Endodermal cell (in vitro differentiated cells): Measurements from ENCODE around the gene HAUS8. TPM values are rescaled to one million over a fixed set of nuclear protein-coding genes. Genes with fewer than 3 reads are reported as not detected.
A peak's percentile ranks its signal among the peaks of the same experiment; 100 is the strongest.

ENCODE experiments used
- DNase-seq: peaks from one replicate; pipeline ENCODE4 v3.0.0-alpha.2; 2017
- H3K27ac ChIP-seq: 2 replicates; pipeline ENCODE4 v1.5.1; 2013; ENCODE audit warnings: mild to moderate bottlenecking, low read depth, low read length, moderate library complexity
- H3K27me3 ChIP-seq: 2 replicates; pipeline ENCODE4 v1.6.1; 2013; ENCODE audit warnings: mild to moderate bottlenecking, low read length, moderate library complexity; ENCODE audit not compliant: insufficient read depth, control insufficient read depth, poor library complexity, severe bottlenecking
- H3K36me3 ChIP-seq: 2 replicates; pipeline ENCODE4 v1.7.0; 2013; ENCODE audit warnings: mild to moderate bottlenecking, low read length, moderate library complexity; ENCODE audit not compliant: control insufficient read depth, insufficient read depth
- H3K4me1 ChIP-seq: one replicate; pipeline ENCODE4 v1.7.0; 2013; ENCODE audit warnings: low read length; ENCODE audit not compliant: control insufficient read depth, insufficient read depth
- H3K4me3 ChIP-seq: 2 replicates; pipeline ENCODE4 v1.5.1; 2013; ENCODE audit warnings: mild to moderate bottlenecking, low read length, moderate library complexity
- H3K9ac ChIP-seq: 2 replicates; pipeline ENCODE4 v1.6.1; 2013; ENCODE audit warnings: mild to moderate bottlenecking, low read length, moderate library complexity; ENCODE audit not compliant: poor library complexity, severe bottlenecking; ENCODE audit errors: extremely low read depth
- H3K9me3 ChIP-seq: 2 replicates; pipeline ENCODE4 v1.6.1; 2013; ENCODE audit warnings: mild to moderate bottlenecking, low read length, moderate library complexity; ENCODE audit not compliant: control insufficient read depth
- H3K27ac Mint-ChIP-seq: 2 replicates; pipeline ENCODE4 v1.8.0; 2020; ENCODE audit warnings: mixed read lengths
- H3K27me3 Mint-ChIP-seq: 2 replicates; pipeline ENCODE4 v1.8.0; 2021; ENCODE audit warnings: mild to moderate bottlenecking, mixed read lengths; ENCODE audit not compliant: insufficient read depth
- H3K36me3 Mint-ChIP-seq: 2 replicates; pipeline ENCODE4 v1.8.0; 2020; ENCODE audit warnings: low read depth, mixed read lengths
- H3K4me1 Mint-ChIP-seq: 2 replicates; pipeline ENCODE4 v1.8.0; 2020; ENCODE audit warnings: mixed read lengths
- H3K4me3 Mint-ChIP-seq: 2 replicates; pipeline ENCODE4 v1.8.0; 2020; ENCODE audit warnings: mild to moderate bottlenecking, moderate library complexity, mixed read lengths
- H3K9me3 Mint-ChIP-seq: 2 replicates; pipeline ENCODE4 v1.8.0; 2020; ENCODE audit warnings: mild to moderate bottlenecking, mixed read lengths
- WGBS, 2 experiments: methylation state at CpG; one replicate each; pipeline versions ENCODE4 v1.1.5 to v1.1.7; 2013; ENCODE audit warnings: missing lambda C conversion rate in 2 of 2, mixed read lengths in 1 of 2; ENCODE audit not compliant: insufficient coverage in 1 of 2, insufficient read length in 1 of 2; 5-methylcytosine and 5-hydroxymethylcytosine counted together
- total RNA-seq, 2 donors: library from RNA; stranded (reverse); fragmentation: NEBNext Ultra II Directional in 1 of 2; extraction: Animal tissue kit (Norgen Biotek cat#: 25700) in 1 of 2; gene quantifications; 2 replicates in 1 of 2; 3 replicates in 1 of 2; pipeline ENCODE4 v1.2.1, GENCODE V29; 2021
- TF ChIP-seq, protein P1 (sequence below): fragments of 200-600 bp; sonication (generic); conservative IDR thresholded peaks from 2 replicates; pipeline ENCODE4 v1.5.0; 2021; ENCODE audit warnings: antibody characterized with exemption, mild to moderate bottlenecking

Gene HAUS8
- total RNA-seq, 2 donors from 2014 or later = 19.4 to 19.9 TPM

DNA sequence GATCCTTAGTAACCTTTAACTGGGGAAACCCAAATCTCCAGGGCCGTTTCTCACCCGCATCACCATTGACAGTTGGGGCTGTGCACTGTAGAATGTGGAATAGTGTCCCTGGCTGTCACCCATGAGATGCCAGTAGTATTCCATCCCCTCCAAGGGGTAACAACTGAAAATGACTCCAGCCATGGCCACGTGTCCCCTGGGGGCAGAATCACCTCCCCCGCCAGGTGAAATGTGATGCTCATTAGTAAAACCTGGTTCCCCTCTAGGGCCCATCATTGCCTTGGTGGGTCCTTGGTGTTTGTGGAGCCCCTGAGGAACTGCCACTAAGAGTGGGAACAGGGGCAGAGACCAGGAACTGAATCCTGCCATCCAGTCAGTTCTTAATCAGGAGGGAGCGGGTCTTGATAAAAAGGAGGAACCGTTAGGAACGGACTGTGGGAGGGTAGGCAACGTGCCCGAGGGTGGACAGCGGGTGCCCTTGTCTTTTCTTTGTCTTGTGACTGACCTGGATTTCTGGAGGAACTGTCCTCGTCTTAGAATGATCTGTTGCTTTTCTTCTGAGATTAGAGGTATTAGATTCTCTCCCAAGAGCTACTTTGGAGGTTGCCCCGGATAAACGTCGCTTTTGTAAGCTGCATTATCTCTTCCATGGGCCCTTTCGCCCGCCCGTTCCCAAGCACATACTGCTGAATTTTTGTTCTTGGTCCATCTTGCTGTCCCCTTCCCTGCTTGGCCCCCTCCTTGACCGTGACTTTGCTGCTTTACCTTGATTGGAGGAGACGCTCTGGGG lies 3.9 kb upstream of the HAUS8 start:
- Histone ChIP-seq H3K4me1 (peaks cover 5% of the 10 kb centered on the region), H3K4me3 (no peak overlapping the region), H3K27me3 (no peaks in the 10 kb centered on the region), H3K27ac (peak overlapping the region; percentile 99), H3K9ac (no peak overlapping the region), H3K9me3 (no peaks in the 10 kb centered on the region), H3K36me3 (no peaks in the 10 kb centered on the region)
- Mint-ChIP-seq H3K27ac (peak overlapping the region; percentile 70), H3K4me1 (peaks cover 24% of the 10 kb centered on the region), H3K9me3 (no peaks in the 10 kb centered on the region), H3K36me3 (no peaks in the 10 kb centered on the region), H3K27me3 (no peaks in the 10 kb centered on the region), H3K4me3 (no peak overlapping the region)
- TF ChIP-seq, protein P1, sequence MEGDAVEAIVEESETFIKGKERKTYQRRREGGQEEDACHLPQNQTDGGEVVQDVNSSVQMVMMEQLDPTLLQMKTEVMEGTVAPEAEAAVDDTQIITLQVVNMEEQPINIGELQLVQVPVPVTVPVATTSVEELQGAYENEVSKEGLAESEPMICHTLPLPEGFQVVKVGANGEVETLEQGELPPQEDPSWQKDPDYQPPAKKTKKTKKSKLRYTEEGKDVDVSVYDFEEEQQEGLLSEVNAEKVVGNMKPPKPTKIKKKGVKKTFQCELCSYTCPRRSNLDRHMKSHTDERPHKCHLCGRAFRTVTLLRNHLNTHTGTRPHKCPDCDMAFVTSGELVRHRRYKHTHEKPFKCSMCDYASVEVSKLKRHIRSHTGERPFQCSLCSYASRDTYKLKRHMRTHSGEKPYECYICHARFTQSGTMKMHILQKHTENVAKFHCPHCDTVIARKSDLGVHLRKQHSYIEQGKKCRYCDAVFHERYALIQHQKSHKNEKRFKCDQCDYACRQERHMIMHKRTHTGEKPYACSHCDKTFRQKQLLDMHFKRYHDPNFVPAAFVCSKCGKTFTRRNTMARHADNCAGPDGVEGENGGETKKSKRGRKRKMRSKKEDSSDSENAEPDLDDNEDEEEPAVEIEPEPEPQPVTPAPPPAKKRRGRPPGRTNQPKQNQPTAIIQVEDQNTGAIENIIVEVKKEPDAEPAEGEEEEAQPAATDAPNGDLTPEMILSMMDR = no peak
- 83 to 90% methylated on average over 14 to 19 of the region's 19 CpGs for WGBS, 2 experiments
- DNase-seq = no peak

- Histone ChIP-seq H3K9ac (no peak overlapping the region), H3K4me3 (peak overlapping the region; percentile 86), H3K27me3 (no peaks in the 10 kb centered on the region), H3K4me1 (peaks cover 7% of the 10 kb centered on the region), H3K36me3 (peaks cover 4% of the 10 kb centered on the region), H3K9me3 (no peaks in the 10 kb centered on the region), H3K27ac (no peak overlapping the region)
- no peak for DNase-seq
- Mint-ChIP-seq H3K27me3 (no peaks in the 10 kb centered on the region), H3K27ac (no peak overlapping the region), H3K4me1 (peaks cover 28% of the 10 kb centered on the region), H3K4me3 (peak overlapping the region; percentile 93), H3K9me3 (no peaks in the 10 kb centered on the region), H3K36me3 (peaks cover 2% of the 10 kb centered on the region)
- 85 to 90% methylated on average over 17 to 19 of the region's 19 CpGs for WGBS, 2 experiments
- TF ChIP-seq, protein P1 = no peak
Observed at GRCh38 chr19:17078036-17078919, 3.0 kb upstream of the HAUS8 start.

DNA sequence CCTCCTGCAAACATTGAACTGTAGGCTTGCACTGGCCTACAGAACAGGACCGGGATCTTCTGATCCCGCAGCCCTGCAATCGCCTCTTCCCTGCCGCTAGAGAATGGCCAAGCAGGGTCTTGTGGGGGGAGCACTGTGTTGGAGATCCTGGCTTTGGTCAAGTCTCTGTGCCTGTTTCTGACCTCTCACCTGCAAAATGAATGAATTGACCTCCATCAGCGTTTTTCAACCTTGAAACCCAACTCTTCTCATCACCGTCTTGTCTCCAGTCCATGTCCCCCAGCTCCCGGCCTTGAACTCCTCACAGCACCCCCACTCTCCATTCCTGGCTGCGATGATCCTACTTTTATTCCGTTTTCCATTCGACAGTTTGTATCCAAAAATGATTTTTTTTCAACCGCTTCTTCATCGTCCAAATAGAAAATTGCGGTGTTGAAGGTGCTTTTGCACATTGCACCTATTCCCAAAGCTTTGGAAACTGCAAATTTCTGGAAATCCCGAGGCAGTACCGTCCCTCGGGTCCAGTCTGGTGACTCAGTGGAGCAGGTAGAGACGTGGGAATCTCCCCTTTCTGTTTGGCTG lies 2.3 kb upstream of the HAUS8 start:
- H3K9ac ChIP-seq = no peak overlapping the region
- peaks cover 8% of the 10 kb centered on the region for H3K36me3 ChIP-seq
- H3K4me3 ChIP-seq = peak overlapping the region; percentile 86
- WGBS, 2 experiments = 93 to 96% methylated on average over 17 of the region's 17 CpGs
- H3K27me3 ChIP-seq = no peaks in the 10 kb centered on the region
- H3K36me3 Mint-ChIP-seq = peaks cover 10% of the 10 kb centered on the region
- no peaks in the 10 kb centered on the region for H3K9me3 ChIP-seq
- no peak overlapping the region for H3K27ac Mint-ChIP-seq
- H3K4me1 ChIP-seq = peaks cover 7% of the 10 kb centered on the region
- DNase-seq = no peak
- TF ChIP-seq, protein P1 = no peak
- peaks cover 27% of the 10 kb centered on the region for H3K4me1 Mint-ChIP-seq
- peak overlapping the region; percentile 93 for H3K4me3 Mint-ChIP-seq
- H3K9me3 Mint-ChIP-seq = no peaks in the 10 kb centered on the region
- no peaks in the 10 kb centered on the region for H3K27me3 Mint-ChIP-seq
- no peak overlapping the region for H3K27ac ChIP-seq
